Neural progenitor cell (in vitro differentiated cells): ENCODE results near the gene RPS19.

ENCODE experiments used
- EZH2phosphoT487 ChIP-seq: fragments of 200-600 bp; sonication (generic); IDR thresholded peaks from 2 replicates; pipeline ENCODE4 v1.6.1; 2017; ENCODE audit warnings: antibody characterized with exemption
- TF ChIP-seq, protein P1 (sequence below): fragments of 200-600 bp; sonication (generic); IDR thresholded peaks from 2 replicates; pipeline ENCODE4 v1.5.1; 2017; ENCODE audit warnings: antibody characterized with exemption, mild to moderate bottlenecking

DNA sequence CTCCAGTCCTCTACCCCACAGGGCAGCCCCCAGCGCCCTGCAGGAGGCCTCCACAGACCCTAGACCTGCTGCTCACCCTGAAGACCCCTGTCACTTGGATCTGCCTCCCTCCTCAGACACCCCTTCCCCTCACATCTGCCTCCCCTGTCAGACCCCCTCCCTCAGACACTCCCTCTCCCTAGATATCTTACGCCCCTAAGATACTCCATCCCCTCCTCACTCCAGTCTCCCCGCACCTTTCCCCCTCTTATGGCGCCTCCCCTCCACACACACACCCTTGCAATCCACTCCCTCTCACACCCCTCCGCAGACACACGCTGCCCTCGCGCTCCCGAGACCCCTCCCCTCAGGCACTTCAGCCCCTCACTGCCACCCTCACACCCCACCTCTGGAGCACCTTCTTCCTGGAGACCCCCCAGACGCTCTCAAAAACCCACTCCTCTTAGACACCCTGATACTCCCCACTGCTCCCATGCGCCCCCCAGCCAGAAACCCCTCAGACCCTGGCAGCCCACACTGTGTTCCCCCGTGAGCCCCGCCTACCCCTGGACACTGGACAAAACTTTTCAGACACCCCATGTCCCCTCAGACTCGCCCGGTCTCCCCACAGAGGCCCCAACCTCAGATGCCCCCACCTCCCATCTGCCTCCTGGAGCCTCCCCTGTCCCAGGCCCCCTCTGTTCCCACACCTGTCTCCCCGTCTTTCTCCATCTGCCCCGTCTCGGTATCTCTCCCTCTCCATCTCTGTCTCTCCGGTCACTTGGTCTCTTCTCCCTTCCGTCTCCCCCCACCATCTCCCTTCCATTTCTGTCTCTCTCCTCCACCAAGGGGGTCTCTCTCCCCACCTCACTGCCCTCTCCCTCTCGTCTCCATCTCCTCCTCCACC, 53.7 kb downstream of the RPS19 start:
- peak; percentile 88 for TF ChIP-seq EZH2phosphoT487
- TF ChIP-seq, protein P1, sequence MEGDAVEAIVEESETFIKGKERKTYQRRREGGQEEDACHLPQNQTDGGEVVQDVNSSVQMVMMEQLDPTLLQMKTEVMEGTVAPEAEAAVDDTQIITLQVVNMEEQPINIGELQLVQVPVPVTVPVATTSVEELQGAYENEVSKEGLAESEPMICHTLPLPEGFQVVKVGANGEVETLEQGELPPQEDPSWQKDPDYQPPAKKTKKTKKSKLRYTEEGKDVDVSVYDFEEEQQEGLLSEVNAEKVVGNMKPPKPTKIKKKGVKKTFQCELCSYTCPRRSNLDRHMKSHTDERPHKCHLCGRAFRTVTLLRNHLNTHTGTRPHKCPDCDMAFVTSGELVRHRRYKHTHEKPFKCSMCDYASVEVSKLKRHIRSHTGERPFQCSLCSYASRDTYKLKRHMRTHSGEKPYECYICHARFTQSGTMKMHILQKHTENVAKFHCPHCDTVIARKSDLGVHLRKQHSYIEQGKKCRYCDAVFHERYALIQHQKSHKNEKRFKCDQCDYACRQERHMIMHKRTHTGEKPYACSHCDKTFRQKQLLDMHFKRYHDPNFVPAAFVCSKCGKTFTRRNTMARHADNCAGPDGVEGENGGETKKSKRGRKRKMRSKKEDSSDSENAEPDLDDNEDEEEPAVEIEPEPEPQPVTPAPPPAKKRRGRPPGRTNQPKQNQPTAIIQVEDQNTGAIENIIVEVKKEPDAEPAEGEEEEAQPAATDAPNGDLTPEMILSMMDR, result no peak
